HepG2 (cell line): ENCODE results near the gene SSTR5. TPM values are rescaled to one million over a fixed set of nuclear protein-coding genes. Genes with fewer than 3 reads are reported as not detected.

Source experiments
- CCAR2 ChIP-seq: fragments of 200-400 bp; formaldehyde crosslinking; optimal IDR thresholded peaks from 2 replicates; pipeline ENCODE3; 2018; ENCODE audit warnings: low read depth, mild to moderate bottlenecking, low read length, moderate library complexity
- IKZF1 ChIP-seq: fragments of 450-650 bp; IDR thresholded peaks from 2 replicates; pipeline ENCODE4 v1.7.1; 2016
- ISL2 ChIP-seq: sonication (generic); formaldehyde crosslinking; IDR thresholded peaks from 2 replicates; pipeline ENCODE4 v1.5.0; 2020; ENCODE audit warnings: missing genetic modification reagents
- ISX ChIP-seq: sonication (generic); formaldehyde crosslinking; conservative IDR thresholded peaks from 2 replicates; pipeline ENCODE4 v1.5.0; 2020; ENCODE audit warnings: missing genetic modification reagents
- MED1 ChIP-seq: sonication (generic); formaldehyde crosslinking; IDR thresholded peaks from 2 replicates; pipeline ENCODE4 v1.4.0; 2020; ENCODE audit warnings: missing genetic modification reagents
- NFIC ChIP-seq: IDR thresholded peaks from 2 replicates; pipeline ENCODE4 v1.6.1; 2012; ENCODE audit warnings: mild to moderate bottlenecking, low read length, inconsistent platforms
- PRDM15 ChIP-seq: sonication (generic); formaldehyde crosslinking; IDR thresholded peaks from 2 replicates; pipeline ENCODE4 v1.4.0; 2020; ENCODE audit warnings: missing genetic modification reagents
- SALL1 ChIP-seq: sonication (generic); formaldehyde crosslinking; IDR thresholded peaks from 2 replicates; pipeline ENCODE4 v1.8.0; 2022; ENCODE audit warnings: mild to moderate bottlenecking, missing genetic modification reagents
- TEF ChIP-seq: sonication (generic); formaldehyde crosslinking; IDR thresholded peaks from 2 replicates; pipeline ENCODE4 v1.5.0; 2020; ENCODE audit warnings: missing genetic modification reagents
- ZNF225 ChIP-seq: sonication (generic); formaldehyde crosslinking; IDR thresholded peaks from 2 replicates; pipeline ENCODE4 v1.4.0; 2020; ENCODE audit warnings: mild to moderate bottlenecking, missing genetic modification reagents
- ZNF496 ChIP-seq: sonication (generic); formaldehyde crosslinking; IDR thresholded peaks from 2 replicates; pipeline ENCODE4 v1.8.1; 2023; ENCODE audit warnings: mild to moderate bottlenecking, moderate library complexity, missing genetic modification reagents; ENCODE audit not compliant: insufficient replicate concordance
- ZNF782 ChIP-seq: sonication (generic); formaldehyde crosslinking; IDR thresholded peaks from 2 replicates; pipeline ENCODE4 v1.4.0; 2020; ENCODE audit warnings: missing genetic modification reagents, mild to moderate bottlenecking, borderline replicate concordance
- polyA plus RNA-seq, 8 experiments: library from polyadenylated mRNA; depleted of rRNA in 3 of 8; stranded (reverse) in 7 of 8; unstranded in 1 of 8; fragments of >200 nt; fragmentation: Illumina TruSeq in 4 of 8; extraction: Trizol in 4 of 8; gene quantifications; 2 replicates each; pipeline versions ENCODE4 v1.2.1 to v1.2.3, GENCODE V29; 2011 to 2016; ENCODE audit warnings: low read depth in 4 of 8, missing spikeins in 1 of 8, mixed read lengths in 1 of 8; ENCODE audit not compliant: insufficient read depth in 1 of 8
- total RNA-seq, 5 experiments: library from RNA; depleted of rRNA; stranded (reverse); fragments of >200 nt; fragmentation: Illumina TruSeq; extraction: Trizol; gene quantifications; 2 replicates each; pipeline ENCODE4 v1.2.3, GENCODE V29; 2016; ENCODE audit warnings: low read depth in 1 of 5

The SSTR5 gene
- total and polyA plus RNA-seq, 2 of the 13 experiments (the other 11 are each of a cell fraction or from before 2014, with no cell fraction given) = 0.20 to 0.49 TPM

GRCh38 chr16:1078579-1079021 lies 6.1 kb downstream of the SSTR5 start (continued):
- no peak for TF ChIP-seq IKZF1
- TF ChIP-seq SALL1 (CRISPR knock-in tag) = peak; percentile 93
- TF ChIP-seq PRDM15 (CRISPR knock-in tag) = no peak
- peak; percentile 66 for TF ChIP-seq ISL2 (CRISPR knock-in tag)
- no peak for TF ChIP-seq ISX (CRISPR knock-in tag)
- no peak for TF ChIP-seq ZNF225
- 0 out of 2 replicates have a peak, but pooled peaks have one; percentile 30 for TF ChIP-seq NFIC
- TF ChIP-seq CCAR2 = no peak
- TF ChIP-seq TEF = peak; percentile 66; the same call in 1 of the 2 replicates
- no peak for TF ChIP-seq ZNF782 (CRISPR knock-in tag)
- TF ChIP-seq MED1 (CRISPR knock-in tag) = peak; percentile 97
- no peak for TF ChIP-seq ZNF496 (CRISPR knock-in tag)
